GM10248 (cell line): ENCODE data around the gene EP400.

Experiments used
- CTCF ChIA-PET: fragments of 300-600 bp; sonication (Branson Sonifier 250); formaldehyde crosslinking; extraction: SDS; loops from one replicate; lab custom pipeline; 2021; ENCODE audit warnings: antibody characterized with exemption; lab: Yijun Ruan, JAX
- POLR2A ChIA-PET: fragments of 350-650 bp; sonication (Branson Sonifier 250); formaldehyde crosslinking; extraction: SDS; loops from one replicate; lab custom pipeline; 2020; ENCODE audit warnings: antibody characterized with exemption; lab: Yijun Ruan, JAX
- DNase-seq: peaks from one replicate; pipeline ENCODE4 v3.0.0; 2012; ENCODE audit errors: extremely low spot score
- TF ChIP-seq, protein P1 (sequence below): IDR thresholded peaks from 2 replicates; pipeline ENCODE4 v1.5.1; 2012; ENCODE audit warnings: mild to moderate bottlenecking, low read depth; ENCODE audit errors: extremely low read depth, missing control alignments, control extremely low read depth

Gene EP400

GRCh38 chr12:131903270-131904255, 46.2 kb upstream of the EP400 start:
- POLR2A ChIA-PET, result interaction anchor here (0.5 kb wide), 1 partner anchor 93 kb away, joined by 4 read pairs; no protein-coding TSS in a partner anchor
- TF ChIP-seq, protein P1, sequence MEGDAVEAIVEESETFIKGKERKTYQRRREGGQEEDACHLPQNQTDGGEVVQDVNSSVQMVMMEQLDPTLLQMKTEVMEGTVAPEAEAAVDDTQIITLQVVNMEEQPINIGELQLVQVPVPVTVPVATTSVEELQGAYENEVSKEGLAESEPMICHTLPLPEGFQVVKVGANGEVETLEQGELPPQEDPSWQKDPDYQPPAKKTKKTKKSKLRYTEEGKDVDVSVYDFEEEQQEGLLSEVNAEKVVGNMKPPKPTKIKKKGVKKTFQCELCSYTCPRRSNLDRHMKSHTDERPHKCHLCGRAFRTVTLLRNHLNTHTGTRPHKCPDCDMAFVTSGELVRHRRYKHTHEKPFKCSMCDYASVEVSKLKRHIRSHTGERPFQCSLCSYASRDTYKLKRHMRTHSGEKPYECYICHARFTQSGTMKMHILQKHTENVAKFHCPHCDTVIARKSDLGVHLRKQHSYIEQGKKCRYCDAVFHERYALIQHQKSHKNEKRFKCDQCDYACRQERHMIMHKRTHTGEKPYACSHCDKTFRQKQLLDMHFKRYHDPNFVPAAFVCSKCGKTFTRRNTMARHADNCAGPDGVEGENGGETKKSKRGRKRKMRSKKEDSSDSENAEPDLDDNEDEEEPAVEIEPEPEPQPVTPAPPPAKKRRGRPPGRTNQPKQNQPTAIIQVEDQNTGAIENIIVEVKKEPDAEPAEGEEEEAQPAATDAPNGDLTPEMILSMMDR, result no peak
- CTCF ChIA-PET, result no interaction called here
- no peak for DNase-seq

DNA sequence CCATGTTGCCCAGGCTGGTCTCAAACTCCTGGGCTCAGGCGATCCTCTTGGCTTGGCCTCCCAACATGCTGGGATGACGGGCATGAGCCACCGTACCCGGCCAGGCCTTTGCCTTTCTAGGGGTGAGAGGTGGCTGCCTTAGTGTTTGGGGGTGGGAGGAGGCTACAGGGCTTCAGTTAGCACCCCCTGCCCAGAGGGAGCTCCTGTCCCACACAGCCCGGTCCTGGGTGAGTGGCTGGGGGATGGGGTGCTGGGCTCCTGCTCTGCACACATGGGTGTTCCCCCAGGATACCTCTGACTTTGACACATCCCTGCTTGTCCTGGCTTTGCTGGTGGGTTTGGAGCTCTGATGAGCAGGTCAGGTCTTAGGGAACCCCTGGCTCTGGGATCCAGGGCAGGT, 45.4 kb upstream of the EP400 start:
- POLR2A ChIA-PET, result no interaction called here
- TF ChIP-seq, protein P1, result no peak
- DNase-seq, result no peak
- CTCF ChIA-PET, result no interaction called here

- TF ChIP-seq, protein P1, result no peak
- ChIA-PET POLR2A (no interaction called here), CTCF (no interaction called here)
- DNase-seq, result no peak
Measured at GRCh38 chr12:131905081-131905629, 44.6 kb upstream of the EP400 start.

- TF ChIP-seq, protein P1, result no peak
- no peak for DNase-seq
- CTCF ChIA-PET, result no interaction called here
- POLR2A ChIA-PET, result no interaction called here
Measured at GRCh38 chr12:131905630-131906091, 44.1 kb upstream of the EP400 start.

DNA sequence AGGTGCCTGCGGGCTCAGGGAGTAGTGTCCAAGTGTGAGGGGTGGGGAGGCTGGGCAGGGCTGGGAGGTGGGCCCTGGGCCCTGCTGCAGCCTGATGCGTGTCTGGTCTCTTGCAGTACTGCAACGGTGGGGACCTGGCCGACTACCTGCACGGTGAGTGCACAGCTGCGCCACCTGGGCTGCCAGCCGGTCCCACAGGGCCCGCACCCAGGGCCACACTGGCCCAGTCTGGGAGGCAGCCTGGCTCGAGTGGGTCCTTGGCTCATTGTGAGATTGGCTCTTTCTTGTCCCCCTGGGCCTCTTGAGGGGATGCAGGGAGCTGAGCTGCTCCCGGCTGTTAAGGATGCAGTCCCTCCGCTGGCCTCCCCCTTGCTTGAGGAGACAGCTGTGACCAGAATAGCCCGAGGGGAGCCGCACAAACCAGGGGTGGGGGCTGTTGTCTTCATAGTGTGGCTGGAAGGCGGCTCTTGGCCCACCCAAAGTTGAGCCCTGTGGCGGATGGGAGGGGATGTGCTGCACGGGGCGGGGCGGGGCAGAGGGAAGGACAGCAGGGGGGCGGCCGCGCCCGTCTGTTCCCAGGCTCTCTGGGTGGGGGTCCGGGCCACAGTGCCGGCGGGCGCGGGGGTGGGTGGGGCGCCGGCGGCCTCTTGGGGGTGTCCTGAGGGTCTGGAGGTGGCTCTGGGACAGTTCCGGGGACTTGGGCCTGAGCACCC, 42.2 kb upstream of the EP400 start:
- TF ChIP-seq, protein P1, result no peak
- no peak for DNase-seq
- ChIA-PET CTCF (no interaction called here), POLR2A (no interaction called here)
